H9 (cell line): Measurements from ENCODE around the gene MRPS18B. TPM values are rescaled to one million over a fixed set of nuclear protein-coding genes. Genes with fewer than 3 reads are reported as not detected.

Source experiments
- DNase-seq: peaks from one replicate; pipeline ENCODE4 v3.0.0-alpha.2; 2017
- H2AFZ ChIP-seq: one replicate; pipeline ENCODE4 v1.6.1; 2013; ENCODE audit warnings: mild to moderate bottlenecking, low read length, control low read depth, moderate library complexity
- H2AK5ac ChIP-seq: 2 replicates; pipeline ENCODE4 v1.6.1; 2013; ENCODE audit warnings: low read length, control low read depth, mixed read lengths; ENCODE audit not compliant: insufficient read length
- H2BK120ac ChIP-seq: one replicate; pipeline ENCODE4 v1.6.1; 2013; ENCODE audit warnings: low read depth, mild to moderate bottlenecking, low read length, control low read depth, inconsistent platforms; ENCODE audit not compliant: poor library complexity, severe bottlenecking
- H2BK12ac ChIP-seq: 2 replicates; pipeline ENCODE4 v1.6.1; 2013; ENCODE audit warnings: low read length, control low read depth, mixed read lengths, low read depth; ENCODE audit not compliant: insufficient read length
- H2BK15ac ChIP-seq: 2 replicates; pipeline ENCODE4 v1.6.1; 2013; ENCODE audit warnings: low read depth, low read length, control low read depth
- H2BK20ac ChIP-seq: one replicate; pipeline ENCODE4 v1.6.1; 2013; ENCODE audit warnings: low read depth, mild to moderate bottlenecking, low read length, control low read depth, inconsistent platforms; ENCODE audit not compliant: poor library complexity, severe bottlenecking
- H2BK5ac ChIP-seq: 2 replicates; pipeline ENCODE4 v1.6.1; 2013; ENCODE audit warnings: low read length, control low read depth, mixed read lengths; ENCODE audit not compliant: insufficient read length
- H3K14ac ChIP-seq: 2 replicates; pipeline ENCODE4 v1.6.1; 2013; ENCODE audit warnings: low read length, control low read depth; ENCODE audit not compliant: insufficient read depth
- H3K18ac ChIP-seq: 2 replicates; pipeline ENCODE4 v1.6.1; 2013; ENCODE audit warnings: low read depth, mild to moderate bottlenecking, mixed read lengths, low read length, control low read depth; ENCODE audit not compliant: insufficient read length
- H3K23ac ChIP-seq: 2 replicates; pipeline ENCODE4 v1.6.1; 2013; ENCODE audit warnings: low read length, control low read depth, mixed read lengths, low read depth; ENCODE audit not compliant: insufficient read length
- H3K23me2 ChIP-seq: 2 replicates; pipeline ENCODE4 v1.6.1; 2013; ENCODE audit warnings: low read depth, mild to moderate bottlenecking, mixed read lengths, low read length, control low read depth; ENCODE audit not compliant: insufficient read length, poor library complexity, severe bottlenecking
- H3K27ac ChIP-seq: 2 replicates; pipeline ENCODE4 v1.5.1; 2013; ENCODE audit warnings: low read length, control low read depth, mixed read lengths, low read depth; ENCODE audit not compliant: insufficient read length
- H3K27me3 ChIP-seq: 2 replicates; pipeline ENCODE4 v1.6.1; 2013; ENCODE audit warnings: low read length, control low read depth, inconsistent platforms; ENCODE audit not compliant: insufficient read depth
- H3K4ac ChIP-seq: 2 replicates; pipeline ENCODE4 v1.6.1; 2013; ENCODE audit warnings: low read depth, mild to moderate bottlenecking, control low read depth, inconsistent platforms, low read length, moderate library complexity
- H3K4me1 ChIP-seq: 2 replicates; pipeline ENCODE4 v1.6.1; 2013; ENCODE audit warnings: low read length, control low read depth, inconsistent platforms; ENCODE audit not compliant: insufficient read depth
- H3K4me2 ChIP-seq: 2 replicates; pipeline ENCODE4 v1.6.1; 2013; ENCODE audit warnings: low read length, control low read depth, mixed read lengths; ENCODE audit not compliant: insufficient read length, insufficient read depth
- H3K56ac ChIP-seq: 2 replicates; pipeline ENCODE4 v1.6.1; 2013; ENCODE audit warnings: low read depth, mild to moderate bottlenecking, mixed read lengths, low read length, control low read depth; ENCODE audit not compliant: insufficient read length
- H3K79me1 ChIP-seq: 2 replicates; pipeline ENCODE4 v1.6.1; 2013; ENCODE audit warnings: low read depth, mild to moderate bottlenecking, moderate library complexity, low read length, control low read depth, inconsistent platforms; ENCODE audit not compliant: insufficient read depth, poor library complexity, severe bottlenecking
- H3K79me2 ChIP-seq: 2 replicates; pipeline ENCODE4 v1.6.1; 2013; ENCODE audit warnings: low read length, control low read depth, inconsistent platforms; ENCODE audit not compliant: insufficient read depth
- H3K9ac ChIP-seq: 2 replicates; pipeline ENCODE4 v1.6.1; 2013; ENCODE audit warnings: low read length, control low read depth, mixed read lengths; ENCODE audit not compliant: insufficient read length; ENCODE audit errors: extremely low read depth
- H3K9me3 ChIP-seq: one replicate; pipeline ENCODE4 v1.6.1; 2013; ENCODE audit warnings: low read depth, low read length, inconsistent platforms; ENCODE audit not compliant: control insufficient read depth
- H3T11ph ChIP-seq: one replicate; pipeline ENCODE4 v1.6.1; 2013; ENCODE audit warnings: mild to moderate bottlenecking, low read length, control low read depth, inconsistent platforms
- H4K20me1 ChIP-seq: one replicate; pipeline ENCODE4 v1.6.1; 2013; ENCODE audit not compliant: control insufficient read depth, insufficient read length, insufficient read depth
- H4K5ac ChIP-seq: 2 replicates; pipeline ENCODE4 v1.6.1; 2013; ENCODE audit warnings: low read depth, mild to moderate bottlenecking, mixed read lengths, low read length, control low read depth; ENCODE audit not compliant: insufficient read length
- H4K8ac ChIP-seq: replicated peaks from 2 replicates; pipeline ENCODE4 v1.6.1; 2013; ENCODE audit warnings: low read length, control low read depth, mixed read lengths, low read depth; ENCODE audit not compliant: insufficient read length
- H4K91ac ChIP-seq: 2 replicates; pipeline ENCODE4 v1.6.1; 2013; ENCODE audit warnings: low read depth, mild to moderate bottlenecking, moderate library complexity, mixed read lengths, low read length, control low read depth; ENCODE audit not compliant: insufficient read length
- H3K27ac Mint-ChIP-seq, 3 experiments: 2 replicates in 2 of 3; 3 replicates in 1 of 3; pipeline ENCODE4 v1.8.0; 2020 to 2021; ENCODE audit warnings: mixed read lengths in 3 of 3, mild to moderate bottlenecking in 1 of 3, moderate library complexity in 1 of 3
- H3K27me3 Mint-ChIP-seq: 2 replicates; pipeline ENCODE4 v1.8.0; 2021; ENCODE audit warnings: low read depth, mild to moderate bottlenecking, moderate library complexity, mixed read lengths
- H3K36me3 Mint-ChIP-seq, 3 experiments: 2 replicates in 2 of 3; 3 replicates in 1 of 3; pipeline ENCODE4 v1.8.0; 2020 to 2021; ENCODE audit warnings: low read depth in 3 of 3, mixed read lengths in 3 of 3; ENCODE audit not compliant: insufficient read depth in 1 of 3
- H3K4me1 Mint-ChIP-seq, 2 experiments: 2 replicates each; pipeline ENCODE4 v1.8.0; 2020; ENCODE audit warnings: mixed read lengths in 2 of 2
- H3K4me3 Mint-ChIP-seq, 2 experiments: 2 replicates in 1 of 2; 3 replicates in 1 of 2; pipeline ENCODE4 v1.8.0; 2020 to 2021; ENCODE audit warnings: mild to moderate bottlenecking in 2 of 2, mixed read lengths in 2 of 2, moderate library complexity in 1 of 2
- H3K9me3 Mint-ChIP-seq, 2 experiments: 2 replicates in 1 of 2; 3 replicates in 1 of 2; pipeline ENCODE4 v1.8.0; 2020; ENCODE audit warnings: mild to moderate bottlenecking in 2 of 2, mixed read lengths in 2 of 2, moderate library complexity in 1 of 2
- WGBS: extraction: QIAGEN DNeasy Blood & Tissue Kit; methylation state at CpG from one replicate; pipeline ENCODE4 v1.1.7; 2013; ENCODE audit warnings: missing lambda C conversion rate, low lambda C conversion rate, mixed read lengths; ENCODE audit not compliant: insufficient read length; ENCODE audit errors: extremely low coverage; 5-methylcytosine and 5-hydroxymethylcytosine counted together
- total RNA-seq: library from RNA; stranded (reverse); gene quantifications from 2 replicates; pipeline ENCODE4 v1.2.1, GENCODE V29; 2021
- TF ChIP-seq, protein P1 (sequence below): fragments of 200-600 bp; sonication (generic); conservative IDR thresholded peaks from 3 replicates; pipeline ENCODE4 v1.8.0; 2021; ENCODE audit warnings: antibody characterized with exemption, mild to moderate bottlenecking

MRPS18B gene
- total RNA-seq, 1 experiment from 2014 or later = 54.0 TPM

DNA sequence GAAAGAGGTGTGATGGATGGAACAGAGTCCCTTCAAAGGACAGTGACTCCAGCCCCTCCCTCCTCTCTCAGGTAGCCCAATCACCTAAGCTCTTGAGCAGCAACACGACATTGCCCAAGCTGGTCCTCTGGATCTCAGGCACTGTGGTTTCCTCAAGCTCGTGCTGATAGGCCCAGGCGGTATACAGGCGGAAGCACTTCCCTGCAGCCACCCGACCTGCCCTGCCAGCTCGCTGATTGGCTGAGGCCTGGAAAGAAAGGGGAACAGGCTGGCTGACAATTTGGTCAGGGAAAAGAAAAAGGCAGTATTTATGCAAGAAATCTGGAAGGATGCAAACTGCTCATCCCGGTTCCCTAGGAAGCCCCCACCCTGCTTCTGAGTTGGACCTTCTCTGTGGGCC, 38.9 kb downstream of the MRPS18B start:
- Histone ChIP-seq H3K23me2 (no peaks in the 10 kb centered on the region), H3T11ph (no peak overlapping the region), H2BK20ac (no peak overlapping the region), H4K5ac (no peak overlapping the region), H4K20me1 (no peaks in the 10 kb centered on the region), H4K91ac (no peak overlapping the region), H3K9me3 (no peaks in the 10 kb centered on the region), H3K27ac (no peak overlapping the region), H3K23ac (no peak overlapping the region), H3K27me3 (no peaks in the 10 kb centered on the region), H2AK5ac (no peak overlapping the region), H3K18ac (no peak overlapping the region), H3K9ac (no peak overlapping the region), H2BK5ac (no peak overlapping the region), H3K4me2 (no peak overlapping the region), H2BK12ac (no peak overlapping the region), H2BK120ac (no peak overlapping the region), H3K79me1 (no peaks in the 10 kb centered on the region), H2AFZ (no peak overlapping the region), H3K4me1 (no peaks in the 10 kb centered on the region), H3K14ac (no peak overlapping the region), H2BK15ac (no peak overlapping the region), H3K56ac (no peak overlapping the region), H3K4ac (no peak overlapping the region), H4K8ac (no peak overlapping the region), H3K79me2 (no peaks in the 10 kb centered on the region)
- Mint-ChIP-seq H3K27ac (no peak overlapping the region), H3K36me3 (peaks cover 28 to 88% (median 70%) of the 10 kb centered on the region in 3 experiments; a peak in 6 of 7 replicates), H3K9me3 (no peaks in the 10 kb centered on the region), H3K4me1 (no peaks in the 10 kb centered on the region), H3K4me3 (no peak overlapping the region), H3K27me3 (no peaks in the 10 kb centered on the region)
- DNase-seq = no peak
- TF ChIP-seq, protein P1, sequence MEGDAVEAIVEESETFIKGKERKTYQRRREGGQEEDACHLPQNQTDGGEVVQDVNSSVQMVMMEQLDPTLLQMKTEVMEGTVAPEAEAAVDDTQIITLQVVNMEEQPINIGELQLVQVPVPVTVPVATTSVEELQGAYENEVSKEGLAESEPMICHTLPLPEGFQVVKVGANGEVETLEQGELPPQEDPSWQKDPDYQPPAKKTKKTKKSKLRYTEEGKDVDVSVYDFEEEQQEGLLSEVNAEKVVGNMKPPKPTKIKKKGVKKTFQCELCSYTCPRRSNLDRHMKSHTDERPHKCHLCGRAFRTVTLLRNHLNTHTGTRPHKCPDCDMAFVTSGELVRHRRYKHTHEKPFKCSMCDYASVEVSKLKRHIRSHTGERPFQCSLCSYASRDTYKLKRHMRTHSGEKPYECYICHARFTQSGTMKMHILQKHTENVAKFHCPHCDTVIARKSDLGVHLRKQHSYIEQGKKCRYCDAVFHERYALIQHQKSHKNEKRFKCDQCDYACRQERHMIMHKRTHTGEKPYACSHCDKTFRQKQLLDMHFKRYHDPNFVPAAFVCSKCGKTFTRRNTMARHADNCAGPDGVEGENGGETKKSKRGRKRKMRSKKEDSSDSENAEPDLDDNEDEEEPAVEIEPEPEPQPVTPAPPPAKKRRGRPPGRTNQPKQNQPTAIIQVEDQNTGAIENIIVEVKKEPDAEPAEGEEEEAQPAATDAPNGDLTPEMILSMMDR = no peak
- WGBS = no CpG with 5 or more reads among the region's 7 CpGs
